Measurements from ENCODE around the gene IL17RB.

The IL17RB gene

DNA sequence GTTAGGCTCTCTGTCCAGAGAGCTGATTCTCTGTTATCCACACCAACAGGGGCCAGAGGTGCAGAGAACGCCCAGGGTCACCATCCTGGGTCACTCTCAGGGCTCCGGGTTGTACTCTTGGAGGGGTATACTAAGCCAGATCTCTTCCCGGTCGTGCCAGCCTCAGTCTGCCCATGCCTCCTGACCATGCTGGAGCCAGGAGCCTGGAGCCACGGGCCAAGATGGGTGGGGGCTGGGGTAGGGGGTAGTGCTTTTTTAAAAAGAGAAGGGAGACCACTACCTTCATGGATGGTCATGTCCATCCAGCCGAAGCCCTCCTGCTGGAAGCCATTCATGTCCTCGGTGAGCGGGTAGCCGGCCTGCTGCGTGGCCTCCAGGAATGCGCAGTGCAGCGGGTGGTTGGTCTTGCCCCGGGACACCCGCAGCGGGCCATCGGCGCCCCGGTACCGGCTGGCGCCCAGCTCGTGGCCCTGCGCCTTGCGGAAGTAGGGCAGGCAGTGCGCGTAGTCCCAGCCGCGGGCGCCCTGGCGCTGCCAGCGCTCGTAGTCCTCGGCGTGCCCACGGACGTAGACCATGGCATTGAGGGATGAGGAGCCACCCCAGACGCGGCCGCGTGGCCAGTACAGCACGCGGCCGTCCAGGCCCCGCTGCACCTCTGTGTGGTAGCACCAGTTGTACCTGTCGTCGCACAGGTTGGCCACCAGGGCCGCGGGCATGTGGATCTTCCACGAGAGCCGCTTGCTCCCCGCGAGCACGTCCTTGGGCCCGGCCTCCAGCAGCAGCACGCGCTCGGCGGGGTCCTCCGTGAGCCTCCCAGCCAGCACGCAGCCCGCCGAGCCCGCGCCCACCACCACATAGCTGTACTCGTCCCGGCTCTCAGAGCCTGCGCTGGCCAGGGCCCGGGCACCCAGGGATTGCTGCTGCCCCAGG, 23.1 kb upstream of the IL17RB start:
- Histone ChIP-seq H3K9me3 (ENCODE audit: control insufficient read depth in 1 of 2, low read length in 2 of 2) (no peaks in the 10 kb centered on the region), H3K27ac (ENCODE audit: low read length) (no peak overlapping the region), H3K4me3 (ENCODE audit: low read depth in 1 of 2, low read length in 2 of 2) (no peak overlapping the region), H3K4me1 (ENCODE audit: control insufficient read depth in 1 of 2, insufficient read depth in 2 of 2, low read length in 2 of 2) (no peaks in the 10 kb centered on the region), H3K27me3 (ENCODE audit: low read depth, low read length) (no peaks in the 10 kb centered on the region), H3K36me3 (ENCODE audit: control insufficient read depth in 1 of 2, insufficient read depth in 2 of 2, low read length in 2 of 2) (no peaks in the 10 kb centered on the region)

DNA sequence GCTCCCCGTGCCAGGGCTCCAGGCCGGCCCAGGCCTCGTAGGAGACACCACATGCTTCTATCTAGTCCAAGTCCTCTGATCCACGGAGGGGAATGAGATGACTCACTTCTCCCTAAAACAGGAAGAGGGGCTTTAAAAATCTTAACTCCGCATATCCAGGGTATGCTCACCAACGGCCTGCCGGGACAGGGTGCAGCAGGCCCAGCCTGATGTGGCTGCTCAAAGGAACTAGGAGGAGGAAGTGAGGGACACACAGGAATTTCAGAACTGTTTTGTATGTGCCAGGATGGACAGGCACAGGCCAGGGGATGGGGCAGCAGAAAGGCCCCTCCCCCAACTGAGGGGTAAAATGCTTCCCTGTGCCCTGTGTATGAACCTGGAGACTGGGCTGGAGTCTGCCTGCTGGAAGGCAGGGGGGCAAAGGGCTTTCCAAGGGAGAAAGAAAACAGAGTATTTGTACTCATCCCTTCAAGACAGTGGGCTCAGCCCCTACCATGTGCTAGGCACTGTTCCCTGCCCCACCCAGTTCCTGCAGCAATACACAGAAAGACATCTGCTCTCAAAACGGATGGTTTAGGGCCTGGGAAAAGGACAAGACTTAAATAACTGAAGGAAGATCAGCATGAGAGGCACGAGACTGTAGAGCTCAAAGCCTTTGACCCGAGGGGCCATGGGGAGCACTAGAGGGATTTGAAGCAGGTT, 22.3 kb upstream of the IL17RB start:
- Histone ChIP-seq H3K27me3 (ENCODE audit: low read depth, low read length) (no peaks in the 10 kb centered on the region), H3K4me1 (ENCODE audit: control insufficient read depth in 1 of 2, insufficient read depth in 2 of 2, low read length in 2 of 2) (no peaks in the 10 kb centered on the region), H3K4me3 (ENCODE audit: low read depth in 1 of 2, low read length in 2 of 2) (no peak overlapping the region), H3K36me3 (ENCODE audit: control insufficient read depth in 1 of 2, insufficient read depth in 2 of 2, low read length in 2 of 2) (no peaks in the 10 kb centered on the region), H3K27ac (ENCODE audit: low read length) (no peak overlapping the region), H3K9me3 (ENCODE audit: control insufficient read depth in 1 of 2, low read length in 2 of 2) (no peaks in the 10 kb centered on the region)

GRCh38 chr3:53824795-53825194, 21.6 kb upstream of the IL17RB start:
- no peaks in the 10 kb centered on the region for H3K27me3 ChIP-seq (ENCODE audit: low read depth, low read length)
- no peak overlapping the region for H3K4me3 ChIP-seq (ENCODE audit: low read depth in 1 of 2, low read length in 2 of 2)
- no peaks in the 10 kb centered on the region for H3K36me3 ChIP-seq (ENCODE audit: control insufficient read depth in 1 of 2, insufficient read depth in 2 of 2, low read length in 2 of 2)
- no peaks in the 10 kb centered on the region for H3K9me3 ChIP-seq (ENCODE audit: control insufficient read depth in 1 of 2, low read length in 2 of 2)
- no peak overlapping the region for H3K27ac ChIP-seq (ENCODE audit: low read length)
- no peaks in the 10 kb centered on the region for H3K4me1 ChIP-seq (ENCODE audit: control insufficient read depth in 1 of 2, insufficient read depth in 2 of 2, low read length in 2 of 2)

- Histone ChIP-seq H3K27ac (ENCODE audit: low read length) (no peak overlapping the region), H3K36me3 (ENCODE audit: control insufficient read depth in 1 of 2, insufficient read depth in 2 of 2, low read length in 2 of 2) (no peaks in the 10 kb centered on the region), H3K9me3 (ENCODE audit: control insufficient read depth in 1 of 2, low read length in 2 of 2) (no peaks in the 10 kb centered on the region), H3K4me3 (ENCODE audit: low read depth in 1 of 2, low read length in 2 of 2) (no peak overlapping the region), H3K4me1 (ENCODE audit: control insufficient read depth in 1 of 2, insufficient read depth in 2 of 2, low read length in 2 of 2) (no peaks in the 10 kb centered on the region), H3K27me3 (ENCODE audit: low read depth, low read length) (no peaks in the 10 kb centered on the region)
These were observed 20.3 kb upstream of the IL17RB start for GRCh38 chr3:53826048-53826447.

- Histone ChIP-seq H3K36me3 (ENCODE audit: control insufficient read depth in 1 of 2, insufficient read depth in 2 of 2, low read length in 2 of 2) (no peaks in the 10 kb centered on the region), H3K4me3 (ENCODE audit: low read depth in 1 of 2, low read length in 2 of 2) (no peak overlapping the region), H3K9me3 (ENCODE audit: control insufficient read depth in 1 of 2, low read length in 2 of 2) (no peaks in the 10 kb centered on the region), H3K4me1 (ENCODE audit: control insufficient read depth in 1 of 2, insufficient read depth in 2 of 2, low read length in 2 of 2) (no peaks in the 10 kb centered on the region), H3K27ac (ENCODE audit: low read length) (no peak overlapping the region), H3K27me3 (ENCODE audit: low read depth, low read length) (no peaks in the 10 kb centered on the region)
These were observed 17.8 kb upstream of the IL17RB start for GRCh38 chr3:53828581-53828980.

GRCh38 chr3:53829605-53830004, 16.8 kb upstream of the IL17RB start:
- Histone ChIP-seq H3K4me3 (ENCODE audit: low read depth in 1 of 2, low read length in 2 of 2) (no peak overlapping the region), H3K27me3 (ENCODE audit: low read depth, low read length) (no peaks in the 10 kb centered on the region)

GRCh38 chr3:53830944-53831343, 15.4 kb upstream of the IL17RB start:
- no peak overlapping the region for H3K27ac ChIP-seq (ENCODE audit: low read length)

More at GRCh38 chr3:53829605-53830004, 16.8 kb upstream of the IL17RB start:
- Histone ChIP-seq H3K4me1 (ENCODE audit: control insufficient read depth in 1 of 2, insufficient read depth in 2 of 2, low read length in 2 of 2) (no peaks in the 10 kb centered on the region), H3K9me3 (ENCODE audit: control insufficient read depth in 1 of 2, low read length in 2 of 2) (no peaks in the 10 kb centered on the region), H3K36me3 (ENCODE audit: control insufficient read depth in 1 of 2, insufficient read depth in 2 of 2, low read length in 2 of 2) (no peaks in the 10 kb centered on the region), H3K27ac (ENCODE audit: low read length) (no peak overlapping the region)

DNA sequence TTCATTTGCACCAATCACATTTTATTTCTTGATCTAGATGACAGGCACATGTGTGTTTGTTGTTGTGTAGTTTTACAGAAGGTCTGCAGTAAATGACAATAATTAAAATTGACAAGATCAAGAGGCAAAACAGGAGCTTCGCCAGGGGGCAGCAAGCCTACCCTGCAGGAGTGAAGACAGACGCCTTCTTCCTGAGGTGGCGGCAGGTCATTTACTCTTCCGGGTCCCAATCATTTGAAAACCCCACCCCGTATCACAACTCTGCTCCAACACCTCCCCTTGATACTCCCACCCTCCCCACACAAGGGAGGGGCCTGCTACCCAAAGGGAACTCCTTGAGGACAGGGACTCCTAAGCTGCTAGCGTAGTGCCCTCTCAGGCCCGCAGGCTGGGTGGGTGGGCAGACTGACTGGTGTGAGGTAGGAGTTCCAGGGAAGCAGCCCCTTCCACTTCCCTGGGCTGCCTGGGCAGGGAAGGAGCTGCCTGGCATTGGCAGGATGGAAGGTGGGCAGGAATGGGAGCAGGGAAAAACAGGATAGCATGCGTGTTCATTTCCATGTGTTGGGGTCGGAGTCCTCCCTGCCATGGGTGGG, 13.2 kb upstream of the IL17RB start:
- H3K4me3 ChIP-seq (ENCODE audit: low read depth in 1 of 2, low read length in 2 of 2): no peak overlapping the region
- H3K4me1 ChIP-seq (ENCODE audit: control insufficient read depth in 1 of 2, insufficient read depth in 2 of 2, low read length in 2 of 2): no peaks in the 10 kb centered on the region
- no peak overlapping the region for H3K27ac ChIP-seq (ENCODE audit: low read length)
- H3K36me3 ChIP-seq (ENCODE audit: control insufficient read depth in 1 of 2, insufficient read depth in 2 of 2, low read length in 2 of 2): no peaks in the 10 kb centered on the region
- H3K27me3 ChIP-seq (ENCODE audit: low read depth, low read length): no peaks in the 10 kb centered on the region
- no peaks in the 10 kb centered on the region for H3K9me3 ChIP-seq (ENCODE audit: control insufficient read depth in 1 of 2, low read length in 2 of 2)

More at GRCh38 chr3:53830944-53831343, 15.4 kb upstream of the IL17RB start:
- Histone ChIP-seq H3K36me3 (ENCODE audit: control insufficient read depth in 1 of 2, insufficient read depth in 2 of 2, low read length in 2 of 2) (no peaks in the 10 kb centered on the region), H3K9me3 (ENCODE audit: control insufficient read depth in 1 of 2, low read length in 2 of 2) (no peaks in the 10 kb centered on the region), H3K27me3 (ENCODE audit: low read depth, low read length) (no peaks in the 10 kb centered on the region), H3K4me1 (ENCODE audit: control insufficient read depth in 1 of 2, insufficient read depth in 2 of 2, low read length in 2 of 2) (no peaks in the 10 kb centered on the region), H3K4me3 (ENCODE audit: low read depth in 1 of 2, low read length in 2 of 2) (no peak overlapping the region)

- no peaks in the 10 kb centered on the region for H3K27me3 ChIP-seq (ENCODE audit: low read depth, low read length)
These were observed 12.7 kb upstream of the IL17RB start for GRCh38 chr3:53833700-53834099.

DNA sequence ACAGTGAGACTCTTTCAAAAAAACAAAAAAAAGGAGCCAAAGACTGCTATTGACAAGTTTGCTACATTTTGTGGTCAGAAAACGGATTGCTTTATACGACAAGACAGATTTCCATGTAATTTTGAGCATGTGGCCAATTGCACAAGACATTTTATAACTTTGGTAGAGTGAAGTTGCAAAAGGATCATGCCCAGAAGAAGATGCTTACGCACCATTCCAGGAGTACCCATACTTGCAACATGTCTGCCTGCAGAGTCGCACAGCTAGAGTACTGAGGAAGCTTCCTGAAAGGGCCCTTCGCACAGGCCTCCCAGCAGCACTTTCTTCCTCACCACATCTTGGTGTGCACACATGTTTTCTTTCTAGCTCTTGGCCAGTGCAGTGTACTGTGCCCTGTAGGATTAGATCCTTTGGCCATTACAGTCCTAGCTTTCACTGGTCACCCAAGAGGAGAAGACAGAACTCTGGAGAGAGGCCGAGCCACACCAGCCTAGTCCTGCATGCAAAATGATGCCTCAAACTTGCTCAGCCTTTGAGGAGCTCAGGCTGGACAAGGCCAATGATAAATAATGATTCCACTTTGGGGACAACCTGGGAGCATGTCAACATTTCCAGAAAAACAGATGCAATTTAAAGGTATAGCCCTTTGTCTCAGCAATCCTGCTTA, 11.8 kb upstream of the IL17RB start:
- Histone ChIP-seq H3K27me3 (ENCODE audit: low read depth, low read length) (no peaks in the 10 kb centered on the region), H3K4me1 (ENCODE audit: control insufficient read depth in 1 of 2, insufficient read depth in 2 of 2, low read length in 2 of 2) (no peaks in the 10 kb centered on the region), H3K27ac (ENCODE audit: low read length) (no peak overlapping the region), H3K9me3 (ENCODE audit: control insufficient read depth in 1 of 2, low read length in 2 of 2) (no peaks in the 10 kb centered on the region), H3K36me3 (ENCODE audit: control insufficient read depth in 1 of 2, insufficient read depth in 2 of 2, low read length in 2 of 2) (no peaks in the 10 kb centered on the region), H3K4me3 (ENCODE audit: low read depth in 1 of 2, low read length in 2 of 2) (no peak overlapping the region)

More at GRCh38 chr3:53833700-53834099, 12.7 kb upstream of the IL17RB start:
- Histone ChIP-seq H3K27ac (ENCODE audit: low read length) (no peak overlapping the region), H3K9me3 (ENCODE audit: control insufficient read depth in 1 of 2, low read length in 2 of 2) (no peaks in the 10 kb centered on the region), H3K36me3 (ENCODE audit: control insufficient read depth in 1 of 2, insufficient read depth in 2 of 2, low read length in 2 of 2) (no peaks in the 10 kb centered on the region), H3K4me3 (ENCODE audit: low read depth in 1 of 2, low read length in 2 of 2) (no peak overlapping the region), H3K4me1 (ENCODE audit: control insufficient read depth in 1 of 2, insufficient read depth in 2 of 2, low read length in 2 of 2) (no peaks in the 10 kb centered on the region)

GRCh38 chr3:53835257-53835656, 11.1 kb upstream of the IL17RB start:
- H3K4me3 ChIP-seq (ENCODE audit: low read depth in 1 of 2, low read length in 2 of 2): no peak overlapping the region
- H3K9me3 ChIP-seq (ENCODE audit: control insufficient read depth in 1 of 2, low read length in 2 of 2): no peaks in the 10 kb centered on the region
- H3K4me1 ChIP-seq (ENCODE audit: control insufficient read depth in 1 of 2, insufficient read depth in 2 of 2, low read length in 2 of 2): no peaks in the 10 kb centered on the region
- H3K27me3 ChIP-seq (ENCODE audit: low read depth, low read length): no peaks in the 10 kb centered on the region
- H3K36me3 ChIP-seq (ENCODE audit: control insufficient read depth in 1 of 2, insufficient read depth in 2 of 2, low read length in 2 of 2): no peaks in the 10 kb centered on the region
- H3K27ac ChIP-seq (ENCODE audit: low read length): no peak overlapping the region

Data from muscle layer of duodenum (tissue), 2 donors.